A673 (cell line): ENCODE results near the gene IKZF2. TPM values are rescaled to one million over a fixed set of nuclear protein-coding genes. Genes with fewer than 3 reads are reported as not detected.

Experiments
- BruUV-seq: library from RNA; stranded (reverse); fragments of 400-500 nt; replicated peaks from 2 replicates; lab custom pipeline; 2021; lab: Mats Ljungman, UMichigan
- CTCF ChIA-PET: fragments of 300-600 bp; sonication (Branson Sonifier 250); formaldehyde crosslinking; loops from one replicate; lab custom pipeline; 2022; ENCODE audit warnings: antibody characterized with exemption; lab: Charles Lee
- POLR2A ChIA-PET: fragments of 300-600 bp; sonication (Branson Sonifier 250); formaldehyde crosslinking; loops from one replicate; lab custom pipeline; 2022; ENCODE audit warnings: antibody characterized with exemption; ENCODE audit not compliant: low non-redundant PET; lab: Charles Lee
- DNase-seq: peaks from one replicate; pipeline ENCODE4 v3.0.0-alpha.2; 2015; ENCODE audit warnings: low spot score
- H3K27ac ChIP-seq: fragments of 200-600 bp; sonication (generic); 2 replicates; pipeline ENCODE4 v1.5.1; 2016; ENCODE audit warnings: mixed run types, low read depth, mild to moderate bottlenecking, mixed read lengths, antibody characterized with exemption, low read length; ENCODE audit not compliant: poor library complexity, severe bottlenecking
- H3K27me3 ChIP-seq: fragments of 200-600 bp; sonication (generic); replicated peaks from 2 replicates; pipeline ENCODE4 v1.6.1; 2017; ENCODE audit warnings: mixed run types, low read depth, mild to moderate bottlenecking, mixed read lengths, antibody characterized with exemption, low read length; ENCODE audit not compliant: insufficient read depth, poor library complexity
- H3K36me3 ChIP-seq: fragments of 200-600 bp; sonication (generic); 2 replicates; pipeline ENCODE4 v1.6.1; 2016; ENCODE audit warnings: mixed run types, mild to moderate bottlenecking, mixed read lengths, antibody characterized with exemption, low read length; ENCODE audit not compliant: insufficient read depth, poor library complexity, severe bottlenecking
- H3K4me1 ChIP-seq: fragments of 200-600 bp; sonication (generic); 2 replicates; pipeline ENCODE4 v1.6.1; 2017; ENCODE audit warnings: mixed run types, mild to moderate bottlenecking, mixed read lengths, antibody characterized with exemption, low read length; ENCODE audit not compliant: insufficient read depth, poor library complexity, severe bottlenecking
- H3K4me3 ChIP-seq: fragments of 200-600 bp; sonication (generic); 2 replicates; pipeline ENCODE4 v1.5.1; 2016; ENCODE audit warnings: low read depth, mixed run types, mild to moderate bottlenecking, mixed read lengths, low read length; ENCODE audit not compliant: poor library complexity, severe bottlenecking
- H3K9me3 ChIP-seq: fragments of 200-600 bp; sonication (generic); 2 replicates; pipeline ENCODE4 v1.6.1; 2016; ENCODE audit warnings: mixed run types, low read depth, mild to moderate bottlenecking, mixed read lengths, antibody characterized with exemption, low read length; ENCODE audit not compliant: poor library complexity, severe bottlenecking
- CTCF ChIP-seq: fragments of 300-800, 200-600 bp; sonication (generic); conservative IDR thresholded peaks from 2 replicates; pipeline ENCODE4 v1.5.1; 2017; ENCODE audit warnings: low read depth, mild to moderate bottlenecking, antibody characterized with exemption, low read length, moderate library complexity, mixed read lengths
- EZH2 ChIP-seq: fragments of 200-600 bp; sonication (generic); IDR thresholded peaks from 2 replicates; pipeline ENCODE4 v1.6.1; 2017; ENCODE audit warnings: borderline replicate concordance, low read depth, mild to moderate bottlenecking, mixed read lengths, antibody characterized with exemption, low read length; ENCODE audit not compliant: poor library complexity, severe bottlenecking
- intact Hi-C: fragments of 100-400 bp; cut with micrococcal nuclease; formaldehyde crosslinking; loops from one replicate; pipeline ENCODE4 v1.10.0; 2022; ENCODE audit not compliant: unreplicated experiment
- total RNA-seq: library from RNA; stranded (reverse); gene quantifications from 2 replicates; pipeline ENCODE4 v1.2.3, GENCODE V29; 2021

IKZF2 gene
- total RNA-seq, 1 experiment from 2014 or later, result 68.6 TPM

GRCh38 chr2:213086571-213086970, 64.8 kb downstream of the IKZF2 start:
- DNase-seq, result peak; percentile 18
- Histone ChIP-seq H3K9me3 (no peaks in the 10 kb centered on the region), H3K27ac (no peak overlapping the region), H3K4me3 (no peak overlapping the region), H3K27me3 (no peaks in the 10 kb centered on the region), H3K36me3 (no peaks in the 10 kb centered on the region), H3K4me1 (peaks cover 6% of the 10 kb centered on the region)
- ChIA-PET CTCF (no interaction called here), POLR2A (interaction anchor here (0.5 kb wide), 1 partner anchor 173 kb away, joined by 3 read pairs; no protein-coding TSS in a partner anchor)
- no peak for TF ChIP-seq CTCF
- no peak for TF ChIP-seq EZH2
- BruUV-seq, result no TSS peak
- intact Hi-C loops, result no loop called here

GRCh38 chr2:213086050-213086449, 65.4 kb downstream of the IKZF2 start:
- no TSS peak for BruUV-seq
- ChIA-PET CTCF (no interaction called here), POLR2A (interaction anchor here (0.5 kb wide), 1 partner anchor 173 kb away, joined by 3 read pairs; no protein-coding TSS in a partner anchor)
- TF ChIP-seq CTCF (no peak), EZH2 (no peak)
- Histone ChIP-seq H3K4me3 (no peak overlapping the region), H3K36me3 (no peaks in the 10 kb centered on the region), H3K4me1 (peaks cover 6% of the 10 kb centered on the region), H3K9me3 (no peaks in the 10 kb centered on the region), H3K27me3 (no peaks in the 10 kb centered on the region), H3K27ac (no peak overlapping the region)
- no peak for DNase-seq
- intact Hi-C loops, result no loop called here

- Histone ChIP-seq H3K4me3 (no peak overlapping the region), H3K27me3 (no peaks in the 10 kb centered on the region), H3K36me3 (no peaks in the 10 kb centered on the region), H3K4me1 (peaks cover 6% of the 10 kb centered on the region), H3K27ac (no peak overlapping the region), H3K9me3 (no peaks in the 10 kb centered on the region)
- no peak for DNase-seq
- no TSS peak for BruUV-seq
- TF ChIP-seq EZH2, result no peak
- no peak for TF ChIP-seq CTCF
- ChIA-PET POLR2A (no interaction called here), CTCF (no interaction called here)
- intact Hi-C loops, result no loop called here
Measured at GRCh38 chr2:213085538-213085937, 65.9 kb downstream of the IKZF2 start.
